Esophagus squamous epithelium (tissue), 4 donors: ENCODE data around the gene CDC37L1.

ENCODE experiments used
- CTCF ChIP-seq, 6 experiments: fragments of 450-650 bp in 4 of 6; fragments of 200-600 bp in 2 of 6; sonication (generic) in 2 of 6; IDR thresholded peaks; one replicate each; pipeline ENCODE4 v1.5.1; 2016 to 2019; ENCODE audit warnings: antibody characterized with exemption in 6 of 6, mild to moderate bottlenecking in 4 of 6, moderate library complexity in 4 of 6
- POLR2A ChIP-seq, 4 donors: fragments of 450-650 bp; IDR thresholded peaks; one replicate each; pipeline ENCODE4 v1.6.1; 2017; ENCODE audit warnings: antibody characterized with exemption in 4 of 4, mild to moderate bottlenecking in 4 of 4, moderate library complexity in 3 of 4

- TF ChIP-seq CTCF (IDR thresholded peaks at IDR 0.05) (no peak), POLR2A (IDR thresholded peaks at IDR 0.05) (no peak)
Observed at GRCh38 chr9:4654084-4654483, 25.3 kb upstream of the CDC37L1 start.
